Endothelial cell of umbilical vein (primary cell): ENCODE data around the gene NXT1. TPM values are rescaled to one million over a fixed set of nuclear protein-coding genes. Genes with fewer than 3 reads are reported as not detected.

Source experiments
- BruUV-seq: library from RNA; stranded (reverse); fragments of 400-500 nt; replicated peaks from 2 replicates; lab custom pipeline; 2021; lab: Mats Ljungman, UMichigan
- CTCF ChIA-PET: fragments of 300-600, 350-600 bp; sonication (Branson Sonifier 250); formaldehyde crosslinking; loops from one replicate; lab custom pipeline; 2021; ENCODE audit warnings: antibody characterized with exemption, inconsistent platforms; lab: Charles Lee
- POLR2A ChIA-PET: fragments of 300-600, 350-600 bp; sonication (Branson Sonifier 250); formaldehyde crosslinking; loops from one replicate; lab custom pipeline; 2021; ENCODE audit warnings: antibody characterized with exemption, inconsistent platforms; lab: Charles Lee
- DNase-seq: peaks from one replicate; pipeline ENCODE4 v3.0.0-alpha.2; 2011; ENCODE audit warnings: low read depth, low spot score
- FAIRE-seq: peaks from 2 replicates; lab custom pipeline; 2011; peaks lifted over from hg19 to GRCh38; lab: Jason Lieb, UNC
- H2AFZ ChIP-seq: 2 replicates; pipeline ENCODE4 v1.6.0; 2012; ENCODE audit warnings: low read depth, low read length, control low read depth, inconsistent platforms
- H3K27ac ChIP-seq: 2 replicates; pipeline ENCODE4 v1.5.1; 2011; ENCODE audit warnings: low read depth, mild to moderate bottlenecking, control low read depth, low read length, moderate library complexity; ENCODE audit not compliant: insufficient read depth
- H3K27me3 ChIP-seq, 2 experiments: 2 replicates each; pipeline versions ENCODE4 v1.6.0 to v1.6.1; 2011; ENCODE audit warnings: low read length in 2 of 2, mixed read lengths in 1 of 2; ENCODE audit not compliant: control insufficient read depth in 2 of 2, insufficient read depth in 2 of 2
- H3K36me3 ChIP-seq, 2 experiments: 2 replicates in 1 of 2; 3 replicates in 1 of 2; pipeline ENCODE4 v1.5.1; 2011; ENCODE audit warnings: low read length in 2 of 2, mild to moderate bottlenecking in 1 of 2, moderate library complexity in 1 of 2; ENCODE audit not compliant: control insufficient read depth in 2 of 2, insufficient read depth in 2 of 2; ENCODE audit errors: extremely low read depth in 1 of 2
- H3K4me1 ChIP-seq: 3 replicates; pipeline ENCODE4 v1.5.1; 2011; ENCODE audit warnings: mild to moderate bottlenecking, low read length; ENCODE audit not compliant: control insufficient read depth, insufficient read depth; ENCODE audit errors: extremely low read depth
- H3K4me2 ChIP-seq: 2 replicates; pipeline ENCODE4 v1.6.1; 2011; ENCODE audit warnings: low read length, control low read depth, mixed read lengths; ENCODE audit not compliant: insufficient read depth
- H3K4me3 ChIP-seq, 3 experiments: fragments of 200-600 bp in 1 of 3; sonication (generic), shearing (Covaris generic) in 1 of 3; replicated peaks in 1 of 3; 2 replicates each; pipeline ENCODE4 v1.5.1; 2011 to 2016; ENCODE audit warnings: control low read depth in 3 of 3, low read length in 3 of 3, mild to moderate bottlenecking in 2 of 3, inconsistent platforms in 1 of 3, low read depth in 1 of 3, moderate library complexity in 1 of 3; ENCODE audit not compliant: insufficient read depth in 1 of 3
- H3K79me2 ChIP-seq: 2 replicates; pipeline ENCODE4 v1.6.0; 2012; ENCODE audit warnings: low read length, inconsistent platforms; ENCODE audit not compliant: control insufficient read depth, insufficient read depth
- H3K9ac ChIP-seq: replicated peaks from 2 replicates; pipeline ENCODE3; 2011; ENCODE audit warnings: low read length, control low read depth; ENCODE audit not compliant: insufficient read depth; ENCODE audit errors: extremely low read depth
- H3K9me1 ChIP-seq: replicated peaks from 3 replicates; pipeline ENCODE4 v1.6.0; 2011; ENCODE audit warnings: mild to moderate bottlenecking, low read length; ENCODE audit not compliant: control insufficient read depth, insufficient read depth; ENCODE audit errors: extremely low read depth
- H3K9me3 ChIP-seq: replicated peaks from 2 replicates; pipeline ENCODE4 v1.5.1; 2012; ENCODE audit warnings: low read length, inconsistent platforms; ENCODE audit not compliant: control insufficient read depth, insufficient read depth
- H4K20me1 ChIP-seq: replicated peaks from 2 replicates; pipeline ENCODE3; 2011; ENCODE audit warnings: mild to moderate bottlenecking, low read length; ENCODE audit not compliant: control insufficient read depth, insufficient read depth; ENCODE audit errors: extremely low read depth
- FOS ChIP-seq: IDR thresholded peaks from 2 replicates; pipeline ENCODE4 v1.6.1; 2011; ENCODE audit warnings: mild to moderate bottlenecking, low read length, moderate library complexity, borderline replicate concordance; ENCODE audit not compliant: insufficient read depth
- JUN ChIP-seq: IDR thresholded peaks from 2 replicates; pipeline ENCODE4 v1.6.1; 2011; ENCODE audit warnings: borderline replicate concordance, low read depth; ENCODE audit not compliant: insufficient read length, insufficient read depth
- MYC ChIP-seq: IDR thresholded peaks from one replicate; pipeline ENCODE4 v1.6.1; 2011; ENCODE audit warnings: mild to moderate bottlenecking, low read depth, low read length
- POLR2A ChIP-seq: IDR thresholded peaks from 2 replicates; pipeline ENCODE4 v1.6.1; 2012; ENCODE audit warnings: low read depth, mild to moderate bottlenecking, control low read depth, low read length
- POLR2AphosphoS5 ChIP-seq: IDR thresholded peaks from 2 replicates; pipeline ENCODE4 v1.6.1; 2012; ENCODE audit warnings: low read depth, mild to moderate bottlenecking, control low read depth, low read length, moderate library complexity; ENCODE audit not compliant: insufficient read depth
- dilution Hi-C: fragments of 300-500 bp; cut with MboI; formaldehyde crosslinking; loops from one replicate; pipeline ENCODE4 v1.15.0; 2019; ENCODE audit warnings: low sequenced_read_pairs; ENCODE audit not compliant: extremely low pct_ligation_motif_present
- intact Hi-C: fragments of 100-400 bp; cut with micrococcal nuclease; formaldehyde crosslinking; loops from one replicate; pipeline ENCODE4 v1.10.0; 2022
- polyA plus RNA-seq, 4 experiments: library from polyadenylated mRNA; depleted of rRNA in 3 of 4; stranded (reverse) in 3 of 4; unstranded in 1 of 4; fragments of >200 nt; gene quantifications; 2 replicates each; pipeline versions ENCODE4 v1.2.1 to v1.2.3, GENCODE V29; 2011 to 2012; ENCODE audit warnings: missing spikeins in 1 of 4
- total RNA-seq: library from RNA; stranded (reverse); gene quantifications from 2 replicates; pipeline ENCODE4 v1.2.3, GENCODE V29; 2021

The NXT1 gene
- total and polyA plus RNA-seq, 2 donors (not counting 3 experiments of a cell fraction or from before 2014, with no cell fraction given) = 27.1 to 39.2 TPM

- DNase-seq (no peak), FAIRE-seq (no peak)
- H3K9ac ChIP-seq = no peak overlapping the region
- ChIA-PET CTCF (no interaction called here), POLR2A (no interaction called here)
- no peaks in the 10 kb centered on the region for H3K9me3 ChIP-seq
- intact Hi-C loops = no loop called here
- dilution Hi-C loops = no loop called here
- peaks cover 27% of the 10 kb centered on the region for H3K4me1 ChIP-seq
- TF ChIP-seq MYC (no peak), POLR2A (no peak)
- no peaks in the 10 kb centered on the region for H3K9me1 ChIP-seq
- no peak overlapping the region for H3K27ac ChIP-seq
- no peak overlapping the region for H2AFZ ChIP-seq
- H3K27me3 ChIP-seq = no peaks in the 10 kb centered on the region
- peaks cover 22 to 44% of the 10 kb centered on the region in 2 experiments for H3K36me3 ChIP-seq
- no peak overlapping the region for H3K4me2 ChIP-seq
- peaks cover 4% of the 10 kb centered on the region for H4K20me1 ChIP-seq
- BruUV-seq = no TSS peak
- peaks cover 35% of the 10 kb centered on the region for H3K79me2 ChIP-seq
- no peak overlapping the region for H3K4me3 ChIP-seq
Observed at GRCh38 chr20:23371496-23371895, 20.9 kb downstream of the NXT1 start.

- dilution Hi-C loops = no loop called here
Observed at GRCh38 chr20:23374441-23374840, 23.9 kb downstream of the NXT1 start.

More at GRCh38 chr20:23374441-23374840, 23.9 kb downstream of the NXT1 start:
- Histone ChIP-seq H3K27ac (peak overlapping the region; percentile 23), H3K4me3 (no peak overlapping the region), H3K9me1 (no peaks in the 10 kb centered on the region), H3K79me2 (peaks cover 8% of the 10 kb centered on the region), H4K20me1 (no peaks in the 10 kb centered on the region), H2AFZ (no peak overlapping the region), H3K27me3 (no peaks in the 10 kb centered on the region), H3K9ac (no peak overlapping the region), H3K9me3 (no peaks in the 10 kb centered on the region), H3K4me2 (peak overlapping the region; percentile 56), H3K4me1 (peaks cover 13% of the 10 kb centered on the region), H3K36me3 (peaks cover 19 to 35% of the 10 kb centered on the region in 2 experiments)
- no TSS peak for BruUV-seq
- peak; percentile 78 for FAIRE-seq
- TF ChIP-seq POLR2AphosphoS5 = no peak
- TF ChIP-seq JUN = no peak
- TF ChIP-seq FOS = peak; percentile 15
- TF ChIP-seq POLR2A = no peak
- POLR2A ChIA-PET = interaction anchor here (0.7 to 1.1 kb wide), 3 partner anchors 17 to 47 kb away, joined by 3 to 4 read pairs (median 3); partner anchors contain the start of gene NAPB
- intact Hi-C loops = no loop called here
- CTCF ChIA-PET = interaction anchor here (1.0 to 1.5 kb wide), 5 partner anchors 12 to 129 kb away, joined by 3 to 10 read pairs (median 8); partner anchors contain the start of gene NAPB
- peak; percentile 76 for DNase-seq
